GM12891 (cell line): ENCODE data around the gene LCOR.

Experiments used
- POLR2A ChIP-seq: IDR thresholded peaks from 2 replicates; pipeline ENCODE4 v1.6.1; 2011; ENCODE audit warnings: low read depth, low read length, control low read depth
- TAF1 ChIP-seq: IDR thresholded peaks from 2 replicates; pipeline ENCODE4 v1.6.1; 2011; ENCODE audit warnings: low read depth, low read length, control low read depth

DNA sequence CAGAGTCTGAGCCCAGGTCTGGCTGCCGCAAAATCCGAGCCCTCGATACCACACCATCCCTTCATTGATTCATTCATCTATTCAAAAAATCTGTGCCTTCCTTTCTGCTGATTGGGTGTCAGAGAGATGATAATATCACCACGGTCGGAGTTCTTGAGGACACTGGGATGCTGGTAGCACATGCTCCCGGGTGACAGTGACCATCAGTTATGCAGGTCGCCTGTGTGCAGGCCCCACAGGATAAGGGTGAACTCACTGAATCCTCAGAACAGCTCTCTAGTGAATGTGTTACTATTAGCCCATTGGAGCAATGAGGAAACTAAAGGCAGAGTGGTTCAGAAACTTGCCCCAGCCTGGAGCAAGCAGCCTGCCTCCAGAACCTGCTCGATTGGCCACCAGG, 208.6 kb downstream of the LCOR start:
- no peak for TF ChIP-seq TAF1
- no peak for TF ChIP-seq POLR2A
